WTC11 (cell line): ENCODE results near the gene MEIOSIN. TPM values are rescaled to one million over a fixed set of nuclear protein-coding genes. Genes with fewer than 3 reads are reported as not detected.

Experiments
- FOXK1 ChIP-seq: sonication (generic); formaldehyde crosslinking; IDR thresholded peaks from 2 replicates; pipeline ENCODE4 v1.8.0; 2022; ENCODE audit warnings: mild to moderate bottlenecking, moderate library complexity, missing genetic modification reagents
- GTF2I ChIP-seq: fragments of 250-450 bp; sonication (Bioruptor Pico); conservative IDR thresholded peaks from 2 replicates; pipeline ENCODE4 v1.4.0; 2021; ENCODE audit warnings: mild to moderate bottlenecking
- NFATC4 ChIP-seq: fragments of 250-450 bp; sonication (Bioruptor Pico); IDR thresholded peaks from 2 replicates; pipeline ENCODE4 v1.9.0; 2021; ENCODE audit warnings: mild to moderate bottlenecking
- NFYB ChIP-seq: sonication (generic); formaldehyde crosslinking; conservative IDR thresholded peaks from 2 replicates; pipeline ENCODE4 v1.8.0; 2022; ENCODE audit warnings: low read depth, missing genetic modification reagents
- RELA ChIP-seq: sonication (generic); formaldehyde crosslinking; IDR thresholded peaks from 2 replicates; pipeline ENCODE4 v1.8.1; 2022; ENCODE audit warnings: missing genetic modification reagents, mild to moderate bottlenecking, borderline replicate concordance
- SMAD4 ChIP-seq: sonication (generic); formaldehyde crosslinking; IDR thresholded peaks from 2 replicates; pipeline ENCODE4 v1.8.0; 2022; ENCODE audit warnings: mild to moderate bottlenecking, missing genetic modification reagents
- SP1 ChIP-seq: sonication (generic); formaldehyde crosslinking; conservative IDR thresholded peaks from 2 replicates; pipeline ENCODE4 v1.8.1; 2022; ENCODE audit warnings: missing genetic modification reagents
- ZBTB21 ChIP-seq: sonication (generic); formaldehyde crosslinking; IDR thresholded peaks from 2 replicates; pipeline ENCODE4 v1.8.1; 2023; ENCODE audit warnings: mild to moderate bottlenecking, missing genetic modification reagents, borderline replicate concordance
- ZNF317 ChIP-seq: sonication (generic); formaldehyde crosslinking; IDR thresholded peaks from 2 replicates; pipeline ENCODE4 v1.8.1; 2023; ENCODE audit warnings: low read depth, mild to moderate bottlenecking, moderate library complexity, missing genetic modification reagents, borderline replicate concordance
- ZNF416 ChIP-seq: fragments of 250-450 bp; sonication (Bioruptor Pico); IDR thresholded peaks from 2 replicates; pipeline ENCODE4 v1.9.0; 2021; ENCODE audit warnings: mild to moderate bottlenecking, inconsistent platforms
- ZNF423 ChIP-seq: fragments of 250-450 bp; sonication (Bioruptor Pico); IDR thresholded peaks from 2 replicates; pipeline ENCODE4 v2.1.2; 2022; ENCODE audit warnings: mild to moderate bottlenecking, moderate library complexity
- total RNA-seq: library from RNA; stranded (reverse); gene quantifications from 3 replicates; pipeline ENCODE4 v1.2.3, GENCODE V29; 2021
- TF ChIP-seq, protein P1 (sequence below): sonication (generic); formaldehyde crosslinking; IDR thresholded peaks from 2 replicates; pipeline ENCODE4 v1.8.1; 2023; ENCODE audit warnings: mild to moderate bottlenecking, missing genetic modification reagents, moderate library complexity
- TF ChIP-seq, protein P2 (sequence below): sonication (generic); formaldehyde crosslinking; IDR thresholded peaks from 2 replicates; pipeline ENCODE4 v1.8.1; 2023; ENCODE audit warnings: mild to moderate bottlenecking, missing genetic modification reagents
- TF ChIP-seq, protein P3 (sequence below): sonication (generic); formaldehyde crosslinking; conservative IDR thresholded peaks from 2 replicates; pipeline ENCODE4 v1.8.1; 2023; ENCODE audit warnings: mild to moderate bottlenecking, low read depth, missing genetic modification reagents, moderate library complexity
- TF ChIP-seq, protein P4 (sequence below): fragments of 250-450 bp; sonication (Bioruptor Pico); IDR thresholded peaks from 2 replicates; pipeline ENCODE4 v1.9.0; 2021; ENCODE audit warnings: moderate library complexity, mild to moderate bottlenecking, inconsistent platforms, borderline replicate concordance
- TF ChIP-seq, protein P5 (sequence below): sonication (generic); formaldehyde crosslinking; IDR thresholded peaks from 2 replicates; pipeline ENCODE4 v1.8.1; 2023; ENCODE audit warnings: mild to moderate bottlenecking, missing genetic modification reagents, moderate library complexity
- TF ChIP-seq, protein P6 (sequence below): sonication (generic); formaldehyde crosslinking; IDR thresholded peaks from 2 replicates; pipeline ENCODE4 v1.8.0; 2022; ENCODE audit warnings: mild to moderate bottlenecking, missing genetic modification reagents
- TF ChIP-seq, protein P7 (sequence below): sonication (generic); formaldehyde crosslinking; IDR thresholded peaks from 2 replicates; pipeline ENCODE4 v1.8.1; 2023; ENCODE audit warnings: mild to moderate bottlenecking, moderate library complexity, missing genetic modification reagents

MEIOSIN gene
- total RNA-seq, 1 experiment from 2014 or later = not detected

DNA sequence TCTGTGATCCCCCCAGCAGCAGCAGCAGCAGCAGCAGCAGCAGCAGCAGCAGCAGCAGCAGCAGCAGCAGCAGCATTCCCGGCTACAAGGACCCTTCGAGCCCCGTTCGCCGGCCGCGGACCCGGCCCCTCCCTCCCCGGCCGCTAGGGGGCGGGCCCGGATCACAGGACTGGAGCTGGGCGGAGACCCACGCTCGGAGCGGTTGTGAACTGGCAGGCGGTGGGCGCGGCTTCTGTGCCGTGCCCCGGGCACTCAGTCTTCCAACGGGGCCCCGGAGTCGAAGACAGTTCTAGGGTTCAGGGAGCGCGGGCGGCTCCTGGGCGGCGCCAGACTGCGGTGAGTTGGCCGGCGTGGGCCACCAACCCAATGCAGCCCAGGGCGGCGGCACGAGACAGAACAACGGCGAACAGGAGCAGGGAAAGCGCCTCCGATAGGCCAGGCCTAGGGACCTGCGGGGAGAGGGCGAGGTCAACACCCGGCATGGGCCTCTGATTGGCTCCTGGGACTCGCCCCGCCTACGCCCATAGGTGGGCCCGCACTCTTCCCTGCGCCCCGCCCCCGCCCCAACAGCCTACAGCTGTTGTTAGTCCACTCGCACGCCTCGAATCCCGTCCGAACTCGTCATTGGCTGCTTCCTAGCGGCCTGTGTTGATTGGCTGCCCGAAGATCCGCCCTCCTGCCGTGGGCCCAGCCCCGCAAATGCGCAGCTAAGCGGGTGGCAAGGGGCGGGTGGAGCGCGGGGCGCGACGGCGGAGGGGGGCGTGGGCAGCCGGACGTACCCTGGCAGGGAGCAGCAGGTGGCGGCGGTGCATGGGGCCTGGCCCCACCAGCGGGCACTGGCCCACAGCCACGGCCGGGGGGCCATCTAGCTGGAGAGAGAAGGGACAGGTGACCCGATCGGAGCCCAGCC, 37.2 kb downstream of the MEIOSIN start (continued):
- TF ChIP-seq, protein P1, sequence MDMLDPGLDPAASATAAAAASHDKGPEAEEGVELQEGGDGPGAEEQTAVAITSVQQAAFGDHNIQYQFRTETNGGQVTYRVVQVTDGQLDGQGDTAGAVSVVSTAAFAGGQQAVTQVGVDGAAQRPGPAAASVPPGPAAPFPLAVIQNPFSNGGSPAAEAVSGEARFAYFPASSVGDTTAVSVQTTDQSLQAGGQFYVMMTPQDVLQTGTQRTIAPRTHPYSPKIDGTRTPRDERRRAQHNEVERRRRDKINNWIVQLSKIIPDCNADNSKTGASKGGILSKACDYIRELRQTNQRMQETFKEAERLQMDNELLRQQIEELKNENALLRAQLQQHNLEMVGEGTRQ (CRISPR knock-in tag) = 0 out of 2 replicates have a peak, but pooled peaks have one; percentile 35
- TF ChIP-seq, protein P2, sequence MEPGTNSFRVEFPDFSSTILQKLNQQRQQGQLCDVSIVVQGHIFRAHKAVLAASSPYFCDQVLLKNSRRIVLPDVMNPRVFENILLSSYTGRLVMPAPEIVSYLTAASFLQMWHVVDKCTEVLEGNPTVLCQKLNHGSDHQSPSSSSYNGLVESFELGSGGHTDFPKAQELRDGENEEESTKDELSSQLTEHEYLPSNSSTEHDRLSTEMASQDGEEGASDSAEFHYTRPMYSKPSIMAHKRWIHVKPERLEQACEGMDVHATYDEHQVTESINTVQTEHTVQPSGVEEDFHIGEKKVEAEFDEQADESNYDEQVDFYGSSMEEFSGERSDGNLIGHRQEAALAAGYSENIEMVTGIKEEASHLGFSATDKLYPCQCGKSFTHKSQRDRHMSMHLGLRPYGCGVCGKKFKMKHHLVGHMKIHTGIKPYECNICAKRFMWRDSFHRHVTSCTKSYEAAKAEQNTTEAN (CRISPR knock-in tag) = peak; percentile 79
- peak; percentile 92 for TF ChIP-seq SP1 (CRISPR knock-in tag)
- no peak for TF ChIP-seq ZNF416
- peak; percentile 84; the same call in 1 of the 2 replicates for TF ChIP-seq NFATC4
- TF ChIP-seq FOXK1 = peak; percentile 90
- TF ChIP-seq, protein P3, sequence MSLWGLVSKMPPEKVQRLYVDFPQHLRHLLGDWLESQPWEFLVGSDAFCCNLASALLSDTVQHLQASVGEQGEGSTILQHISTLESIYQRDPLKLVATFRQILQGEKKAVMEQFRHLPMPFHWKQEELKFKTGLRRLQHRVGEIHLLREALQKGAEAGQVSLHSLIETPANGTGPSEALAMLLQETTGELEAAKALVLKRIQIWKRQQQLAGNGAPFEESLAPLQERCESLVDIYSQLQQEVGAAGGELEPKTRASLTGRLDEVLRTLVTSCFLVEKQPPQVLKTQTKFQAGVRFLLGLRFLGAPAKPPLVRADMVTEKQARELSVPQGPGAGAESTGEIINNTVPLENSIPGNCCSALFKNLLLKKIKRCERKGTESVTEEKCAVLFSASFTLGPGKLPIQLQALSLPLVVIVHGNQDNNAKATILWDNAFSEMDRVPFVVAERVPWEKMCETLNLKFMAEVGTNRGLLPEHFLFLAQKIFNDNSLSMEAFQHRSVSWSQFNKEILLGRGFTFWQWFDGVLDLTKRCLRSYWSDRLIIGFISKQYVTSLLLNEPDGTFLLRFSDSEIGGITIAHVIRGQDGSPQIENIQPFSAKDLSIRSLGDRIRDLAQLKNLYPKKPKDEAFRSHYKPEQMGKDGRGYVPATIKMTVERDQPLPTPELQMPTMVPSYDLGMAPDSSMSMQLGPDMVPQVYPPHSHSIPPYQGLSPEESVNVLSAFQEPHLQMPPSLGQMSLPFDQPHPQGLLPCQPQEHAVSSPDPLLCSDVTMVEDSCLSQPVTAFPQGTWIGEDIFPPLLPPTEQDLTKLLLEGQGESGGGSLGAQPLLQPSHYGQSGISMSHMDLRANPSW (CRISPR knock-in tag) = no peak
- TF ChIP-seq SMAD4 = 0 out of 2 replicates have a peak, but pooled peaks have one; percentile 1
- no peak for TF ChIP-seq GTF2I (CRISPR knock-in tag)
- TF ChIP-seq, protein P4, sequence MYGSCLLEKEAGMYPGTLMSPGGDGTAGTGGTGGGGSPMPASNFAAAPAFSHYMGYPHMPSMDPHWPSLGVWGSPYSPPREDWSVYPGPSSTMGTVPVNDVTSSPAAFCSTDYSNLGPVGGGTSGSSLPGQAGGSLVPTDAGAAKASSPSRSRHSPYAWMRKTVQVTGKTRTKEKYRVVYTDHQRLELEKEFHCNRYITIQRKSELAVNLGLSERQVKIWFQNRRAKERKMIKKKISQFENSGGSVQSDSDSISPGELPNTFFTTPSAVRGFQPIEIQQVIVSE (CRISPR knock-in tag) = no peak
- TF ChIP-seq, protein P5, sequence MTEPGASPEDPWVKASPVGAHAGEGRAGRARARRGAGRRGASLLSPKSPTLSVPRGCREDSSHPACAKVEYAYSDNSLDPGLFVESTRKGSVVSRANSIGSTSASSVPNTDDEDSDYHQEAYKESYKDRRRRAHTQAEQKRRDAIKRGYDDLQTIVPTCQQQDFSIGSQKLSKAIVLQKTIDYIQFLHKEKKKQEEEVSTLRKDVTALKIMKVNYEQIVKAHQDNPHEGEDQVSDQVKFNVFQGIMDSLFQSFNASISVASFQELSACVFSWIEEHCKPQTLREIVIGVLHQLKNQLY (CRISPR knock-in tag) = no peak
- peak; percentile 86 for TF ChIP-seq NFYB (CRISPR knock-in tag)
- TF ChIP-seq RELA (CRISPR knock-in tag) = no peak
- TF ChIP-seq ZNF423 (CRISPR knock-in tag) = no peak
- TF ChIP-seq ZNF317 = peak; percentile 34; the same call in 1 of the 2 replicates
- TF ChIP-seq, protein P6, sequence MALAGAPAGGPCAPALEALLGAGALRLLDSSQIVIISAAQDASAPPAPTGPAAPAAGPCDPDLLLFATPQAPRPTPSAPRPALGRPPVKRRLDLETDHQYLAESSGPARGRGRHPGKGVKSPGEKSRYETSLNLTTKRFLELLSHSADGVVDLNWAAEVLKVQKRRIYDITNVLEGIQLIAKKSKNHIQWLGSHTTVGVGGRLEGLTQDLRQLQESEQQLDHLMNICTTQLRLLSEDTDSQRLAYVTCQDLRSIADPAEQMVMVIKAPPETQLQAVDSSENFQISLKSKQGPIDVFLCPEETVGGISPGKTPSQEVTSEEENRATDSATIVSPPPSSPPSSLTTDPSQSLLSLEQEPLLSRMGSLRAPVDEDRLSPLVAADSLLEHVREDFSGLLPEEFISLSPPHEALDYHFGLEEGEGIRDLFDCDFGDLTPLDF (CRISPR knock-in tag) = no peak; the same call in 1 of the 2 replicates
- TF ChIP-seq, protein P7, sequence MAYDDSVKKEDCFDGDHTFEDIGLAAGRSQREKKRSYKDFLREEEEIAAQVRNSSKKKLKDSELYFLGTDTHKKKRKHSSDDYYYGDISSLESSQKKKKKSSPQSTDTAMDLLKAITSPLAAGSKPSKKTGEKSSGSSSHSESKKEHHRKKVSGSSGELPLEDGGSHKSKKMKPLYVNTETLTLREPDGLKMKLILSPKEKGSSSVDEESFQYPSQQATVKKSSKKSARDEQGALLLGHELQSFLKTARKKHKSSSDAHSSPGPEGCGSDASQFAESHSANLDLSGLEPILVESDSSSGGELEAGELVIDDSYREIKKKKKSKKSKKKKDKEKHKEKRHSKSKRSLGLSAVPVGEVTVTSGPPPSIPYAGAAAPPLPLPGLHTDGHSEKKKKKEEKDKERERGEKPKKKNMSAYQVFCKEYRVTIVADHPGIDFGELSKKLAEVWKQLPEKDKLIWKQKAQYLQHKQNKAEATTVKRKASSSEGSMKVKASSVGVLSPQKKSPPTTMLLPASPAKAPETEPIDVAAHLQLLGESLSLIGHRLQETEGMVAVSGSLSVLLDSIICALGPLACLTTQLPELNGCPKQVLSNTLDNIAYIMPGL = peak; percentile 52; the same call in 1 of the 2 replicates
- TF ChIP-seq ZBTB21 (CRISPR knock-in tag) = peak; percentile 65; the same call in 1 of the 2 replicates
